ENCODE measurements around the gene MMS19.
A peak's percentile ranks its signal among the peaks of the same experiment; 100 is the strongest.

Gene MMS19

GRCh38 chr10:97498076-97498840, at the start of gene MMS19:
Gene MMS19 (minus strand): TSS chr10:97498422. CDS start chr10:97498384, 38 bp downstream.
- DNase-seq (ENCODE audit: low read depth) = peak; percentile 94
- H3K4me3 ChIP-seq (ENCODE audit: control insufficient read depth, low read depth, low read length) = peak within 1 kb of the TSS; percentile 97
- TF ChIP-seq CTCF (IDR thresholded peaks at IDR 0.05; ENCODE audit: control insufficient read depth, insufficient read depth, low read depth, low read length, missing control alignments) = no peak

- H3K4me3 ChIP-seq (ENCODE audit: control insufficient read depth, low read depth, low read length) = no peak overlapping the region
- no peak for DNase-seq (ENCODE audit: low read depth)
- TF ChIP-seq CTCF (IDR thresholded peaks at IDR 0.05; ENCODE audit: control insufficient read depth, insufficient read depth, low read depth, low read length, missing control alignments) = no peak
Observed at GRCh38 chr10:97547962-97548361, 49.7 kb upstream of the MMS19 start.

GRCh38 chr10:97547271-97547600, 49.0 kb upstream of the MMS19 start:
- no peak for TF ChIP-seq CTCF (IDR thresholded peaks at IDR 0.05; ENCODE audit: control insufficient read depth, insufficient read depth, low read depth, low read length, missing control alignments)
- H3K4me3 ChIP-seq (ENCODE audit: control insufficient read depth, low read depth, low read length) = no peak overlapping the region
- DNase-seq (ENCODE audit: low read depth) = no peak

GRCh38 chr10:97546456-97547270, 48.4 kb upstream of the MMS19 start:
- no peak for DNase-seq (ENCODE audit: low read depth)
- H3K4me3 ChIP-seq (ENCODE audit: control insufficient read depth, low read depth, low read length) = no peak overlapping the region
- no peak for TF ChIP-seq CTCF (IDR thresholded peaks at IDR 0.05; ENCODE audit: control insufficient read depth, insufficient read depth, low read depth, low read length, missing control alignments)

GRCh38 chr10:97543025-97543546, 44.9 kb upstream of the MMS19 start:
- DNase-seq (ENCODE audit: low read depth) = peak; percentile 77
- no peak overlapping the region for H3K4me3 ChIP-seq (ENCODE audit: control insufficient read depth, low read depth, low read length)
- no peak for TF ChIP-seq CTCF (IDR thresholded peaks at IDR 0.05; ENCODE audit: control insufficient read depth, insufficient read depth, low read depth, low read length, missing control alignments)

GRCh38 chr10:97542169-97543024, 44.2 kb upstream of the MMS19 start:
- peak; percentile 62 for DNase-seq (ENCODE audit: low read depth)
- no peak overlapping the region; the same call in 1 of the 2 replicates for H3K4me3 ChIP-seq (ENCODE audit: control insufficient read depth, low read depth, low read length)
- TF ChIP-seq CTCF (IDR thresholded peaks at IDR 0.05; ENCODE audit: control insufficient read depth, insufficient read depth, low read depth, low read length, missing control alignments) = no peak

All from AG09309 (cell line).